G401.6 (cell line): Measurements from ENCODE around the gene PRRT3.

Experiments used
- FAIRE-seq: peaks from 2 replicates; lab custom pipeline; 2012; peaks lifted over from hg19 to GRCh38; lab: Jason Lieb, UNC

Gene PRRT3

GRCh38 chr3:9951962-9952805, at the start of gene PRRT3:
Gene PRRT3, minus strand, starts transcription at chr3:9952408. Its CDS starts 2,293 bp downstream, at chr3:9950115.
- no peak for FAIRE-seq

GRCh38 chr3:10000686-10001085, 48.5 kb upstream of the PRRT3 start:
- FAIRE-seq: no peak

GRCh38 chr3:9994086-9994844, 42.1 kb upstream of the PRRT3 start:
- FAIRE-seq: no peak

GRCh38 chr3:9986230-9986725, 34.1 kb upstream of the PRRT3 start:
- FAIRE-seq: no peak

DNA sequence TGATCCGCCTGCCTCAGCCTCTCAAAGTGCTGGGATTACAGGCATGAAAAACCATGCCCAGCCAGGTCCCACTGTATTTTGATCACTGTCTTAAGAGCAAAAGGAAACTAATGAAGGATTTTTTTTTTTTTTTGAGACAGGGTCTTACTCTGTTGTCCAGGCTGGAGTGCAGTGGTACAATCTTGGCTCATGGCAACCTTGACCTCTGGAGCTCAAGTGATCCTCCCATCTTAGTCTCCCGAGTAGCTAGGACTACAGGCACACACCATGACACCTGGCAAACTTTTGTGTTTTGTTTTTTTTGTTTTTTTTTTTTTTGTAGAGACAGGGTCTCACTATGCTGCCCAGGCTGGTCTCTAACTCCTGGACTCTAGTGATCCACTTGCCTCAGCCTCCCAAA, 28.0 kb upstream of the PRRT3 start:
- FAIRE-seq: no peak

- no peak for FAIRE-seq
Observed at GRCh38 chr3:9978710-9979305, 26.6 kb upstream of the PRRT3 start.

DNA sequence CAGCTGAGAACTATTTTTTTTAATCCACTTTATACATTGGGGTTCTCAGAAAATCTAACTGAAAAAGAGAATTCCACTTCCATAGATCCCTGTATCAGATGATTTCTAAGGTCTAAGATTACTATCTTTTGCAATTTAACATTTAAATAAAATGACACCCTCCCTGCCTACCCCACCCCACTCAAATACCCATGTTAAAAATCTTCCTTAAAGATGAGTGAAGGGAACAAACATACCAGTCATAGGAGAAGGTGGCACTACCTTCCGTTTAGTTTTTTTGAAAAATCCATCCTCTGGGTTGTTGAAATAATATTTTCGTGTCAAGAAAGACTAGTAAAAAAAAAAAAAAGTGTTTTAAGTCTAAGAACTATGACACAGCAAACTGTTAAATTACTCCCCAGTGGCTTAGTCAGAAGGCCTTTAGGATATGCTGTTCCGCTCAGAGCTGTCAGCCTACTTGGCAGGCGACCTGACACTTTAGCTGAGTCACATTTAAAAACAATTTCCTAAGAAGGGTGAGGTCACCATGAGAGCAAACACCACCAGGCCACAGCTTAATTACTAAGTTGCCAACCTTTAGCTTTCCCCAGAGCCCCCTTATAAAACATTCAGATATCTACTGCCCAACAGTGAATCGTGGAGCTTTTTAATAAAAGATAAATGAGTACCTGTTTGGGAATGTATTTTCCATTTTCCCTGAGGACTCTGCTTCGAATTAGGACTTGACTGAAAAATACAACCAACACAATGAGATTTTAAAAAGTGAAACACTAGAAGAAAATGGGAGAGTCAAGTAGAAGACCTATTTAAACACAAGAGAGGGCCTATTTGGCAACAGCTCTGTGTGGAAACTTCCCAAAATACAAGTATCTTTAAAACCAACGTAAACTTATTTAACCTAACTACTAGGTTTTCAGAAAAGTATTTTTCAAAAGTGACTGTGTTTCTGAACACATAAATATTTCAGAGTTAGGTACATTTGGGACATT, 24.8 kb upstream of the PRRT3 start:
- no peak for FAIRE-seq

- no peak for FAIRE-seq
Observed at GRCh38 chr3:9970020-9970652, 17.9 kb upstream of the PRRT3 start.

- FAIRE-seq: no peak
Observed at GRCh38 chr3:9969632-9970019, 17.4 kb upstream of the PRRT3 start.

DNA sequence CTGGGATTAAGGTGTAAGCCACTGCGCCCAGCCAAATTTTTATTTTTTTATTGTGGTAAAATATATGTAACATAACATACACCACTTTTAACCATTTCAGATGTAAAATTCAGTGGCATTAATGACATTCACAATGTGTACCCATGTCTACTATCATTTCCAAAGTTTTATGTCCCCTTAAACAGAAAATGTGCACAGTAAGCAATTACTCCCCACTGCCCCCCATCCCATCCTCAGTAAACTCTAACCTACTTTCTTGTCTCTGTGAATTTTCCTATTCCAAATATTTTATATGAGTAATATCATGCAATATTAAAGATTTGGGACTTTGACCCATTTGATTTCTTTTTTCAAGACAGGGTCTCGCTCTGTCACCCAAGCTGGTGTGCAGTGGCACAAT, 14.6 kb upstream of the PRRT3 start:
- FAIRE-seq: no peak

- no peak for FAIRE-seq
Observed at GRCh38 chr3:9965200-9965875, 13.1 kb upstream of the PRRT3 start.

GRCh38 chr3:9957214-9957613, 5.0 kb upstream of the PRRT3 start:
- no peak for FAIRE-seq

DNA sequence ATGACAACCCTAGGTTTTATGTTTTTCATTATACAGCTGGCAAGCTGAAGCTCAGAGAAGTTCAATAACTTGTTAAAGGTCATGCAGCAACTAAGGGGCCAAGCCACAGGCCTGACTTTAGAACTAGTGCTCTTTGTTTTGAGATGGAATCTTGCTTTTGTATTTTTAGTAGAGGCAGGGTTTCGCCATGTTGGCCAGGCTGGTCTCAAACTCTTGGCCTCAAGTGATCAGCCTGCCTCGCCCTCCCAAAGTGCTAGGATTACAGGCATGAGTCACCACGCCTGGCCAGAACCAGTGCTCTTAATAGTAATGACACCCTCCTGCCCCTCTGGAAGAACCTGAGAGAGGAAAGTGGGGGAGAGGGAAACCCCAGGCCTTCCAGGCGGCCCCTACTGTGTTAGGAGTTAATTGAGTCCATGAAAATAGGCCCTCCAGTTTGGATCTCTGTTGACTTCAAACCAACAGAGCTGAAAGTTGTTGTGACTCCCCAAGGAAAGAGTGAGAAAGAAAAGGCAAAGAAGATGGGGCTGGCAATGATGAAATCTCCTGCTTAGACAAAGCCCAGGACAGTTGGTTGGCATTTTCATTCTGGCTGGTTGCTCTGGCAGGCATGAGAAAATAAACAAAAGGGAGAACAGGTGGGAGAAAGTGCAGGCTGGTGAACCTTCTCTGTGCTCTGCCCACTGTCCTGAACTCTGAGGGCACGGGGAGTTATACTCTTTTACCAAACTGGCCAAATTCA, 3.6 kb upstream of the PRRT3 start:
- FAIRE-seq: no peak

- no peak for FAIRE-seq
Observed at GRCh38 chr3:9955067-9955502, 2.9 kb upstream of the PRRT3 start.

DNA sequence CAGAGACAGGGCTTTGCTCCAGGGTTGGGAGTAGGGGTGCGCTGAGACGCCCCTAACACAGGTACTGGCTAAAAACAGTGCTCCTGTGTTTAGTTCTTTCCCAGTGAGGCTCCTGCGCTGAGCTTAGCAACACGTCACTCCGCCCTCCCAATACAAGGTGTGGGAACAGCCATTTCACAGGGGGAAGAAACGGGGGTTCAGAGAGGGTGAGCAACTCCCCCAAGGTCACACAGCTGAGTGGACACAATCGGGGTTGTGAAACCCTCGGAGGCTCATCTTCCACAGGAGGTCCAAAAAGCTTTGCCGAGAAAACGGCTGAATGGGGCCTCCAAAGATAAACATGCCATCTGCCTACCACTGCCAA, 628 bp downstream of the PRRT3 start:
- no peak for FAIRE-seq

DNA sequence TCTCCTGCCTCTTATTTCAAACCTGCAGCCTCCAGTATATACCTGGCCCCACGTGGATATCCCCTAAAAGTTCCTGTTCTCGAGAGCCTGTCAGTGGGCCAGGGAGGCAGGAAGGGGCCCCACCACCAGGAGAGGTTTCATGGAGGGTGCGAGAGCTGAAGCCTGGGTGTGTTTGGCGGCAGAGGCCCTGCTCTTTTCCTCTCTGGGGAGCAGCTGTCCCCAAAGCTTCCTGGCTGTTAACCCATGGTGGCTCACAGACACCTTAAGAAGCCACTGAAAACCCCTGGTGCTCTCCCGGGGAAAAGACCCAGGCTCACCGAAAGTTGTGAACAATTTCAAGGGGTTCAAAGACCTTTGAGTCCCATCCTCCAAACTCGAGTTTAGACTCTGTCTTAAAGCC, 1.1 kb downstream of the PRRT3 start:
- FAIRE-seq: no peak

DNA sequence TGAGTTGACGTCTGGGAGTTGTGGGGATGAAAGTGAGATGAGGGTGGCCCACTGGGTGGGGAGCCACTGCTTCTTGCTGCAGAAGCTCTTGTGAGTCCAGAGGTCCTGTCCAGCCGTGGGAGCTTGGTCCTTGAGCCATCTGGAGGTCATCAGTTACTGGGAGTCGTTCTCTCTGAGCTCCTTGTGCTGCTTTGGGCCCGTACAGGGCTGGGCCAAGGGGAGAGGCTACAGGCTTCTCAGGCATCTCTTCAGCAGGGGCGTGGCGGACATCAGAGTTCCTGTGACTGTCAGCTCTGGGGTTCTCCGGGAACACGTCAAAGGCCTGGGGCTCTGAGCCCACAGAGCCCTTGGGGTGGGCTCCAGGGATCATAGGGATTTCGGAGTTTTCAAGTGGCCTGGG, 2.6 kb downstream of the PRRT3 start:
- no peak for FAIRE-seq

DNA sequence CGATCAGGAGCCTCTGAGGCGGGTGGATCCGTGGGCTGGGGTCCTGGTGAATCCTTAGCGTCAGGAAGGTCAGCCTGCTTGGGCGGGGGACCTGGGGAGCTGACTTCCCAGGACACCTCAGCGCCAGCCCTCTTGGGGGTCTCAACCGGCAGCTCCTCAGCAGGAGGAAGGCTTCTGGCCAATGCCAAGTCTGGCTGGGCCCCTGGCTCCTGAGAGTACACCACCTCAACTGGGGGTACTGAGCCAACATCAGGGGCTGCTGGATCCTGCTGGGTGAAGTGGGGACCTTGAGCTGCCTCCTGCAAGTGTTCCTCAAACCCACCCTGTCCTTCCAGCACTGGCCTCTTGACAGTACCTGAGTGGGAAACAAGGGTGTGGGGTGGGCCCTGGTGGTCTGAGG, 3.1 kb downstream of the PRRT3 start:
- FAIRE-seq: no peak

DNA sequence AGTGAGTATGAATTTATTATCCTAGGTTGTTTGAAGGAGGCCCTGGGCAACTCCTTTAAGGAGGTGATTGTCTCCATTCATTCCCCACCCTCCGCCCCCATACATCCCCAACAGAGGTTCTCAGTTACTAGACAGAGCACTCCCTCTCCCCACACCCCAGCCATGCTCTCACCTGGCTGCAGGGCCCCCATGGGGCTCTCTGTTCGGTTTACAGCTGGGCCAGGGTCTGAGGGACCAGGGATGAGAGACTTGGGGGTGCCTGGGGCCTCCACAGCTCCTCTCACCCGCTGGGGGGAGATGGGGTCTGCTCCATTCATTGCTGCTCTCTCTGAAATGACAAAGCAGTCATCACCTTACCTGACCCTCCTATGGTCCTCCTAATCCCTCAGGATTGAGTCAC, 3.6 kb downstream of the PRRT3 start:
- FAIRE-seq: no peak
